GM23248 (cell line): ENCODE data around the gene PARVB.

ENCODE experiments used
- EZH2 ChIP-seq: fragments of 200-600 bp; sonication (generic); IDR thresholded peaks from 2 replicates; pipeline ENCODE4 v1.6.1; 2018; ENCODE audit warnings: antibody characterized with exemption, mild to moderate bottlenecking; ENCODE audit not compliant: insufficient read depth, poor library complexity, severe bottlenecking
- EZH2phosphoT487 ChIP-seq: fragments of 200-600 bp; sonication (generic); IDR thresholded peaks from 2 replicates; pipeline ENCODE4 v1.6.1; 2018; ENCODE audit warnings: antibody characterized with exemption, moderate library complexity, mild to moderate bottlenecking, low read depth; ENCODE audit not compliant: insufficient read depth

- TF ChIP-seq EZH2phosphoT487, result no peak
- TF ChIP-seq EZH2, result no peak
Measured at GRCh38 chr22:44019416-44019815, 4.7 kb upstream of the PARVB start.
